GM12873 (cell line): Measurements from ENCODE around the gene JARID2.

ENCODE experiments used
- CTCF ChIP-seq: IDR thresholded peaks from 2 replicates; pipeline ENCODE4 v1.5.1; 2012; ENCODE audit warnings: low read depth, mild to moderate bottlenecking, moderate library complexity, low read length, control low read depth; ENCODE audit not compliant: insufficient read depth; ENCODE audit errors: missing control alignments

Gene JARID2

GRCh38 chr6:15499591-15499990 is 253.7 kb downstream of the JARID2 start:
- TF ChIP-seq CTCF, result no peak

- no peak for TF ChIP-seq CTCF
Measured at GRCh38 chr6:15500078-15500740, 254.3 kb downstream of the JARID2 start.

- TF ChIP-seq CTCF, result no peak
Measured at GRCh38 chr6:15500901-15501825, 255.3 kb downstream of the JARID2 start.

GRCh38 chr6:15501826-15502445 is 256.1 kb downstream of the JARID2 start:
- TF ChIP-seq CTCF, result no peak

GRCh38 chr6:15502446-15503345 is 256.8 kb downstream of the JARID2 start:
- TF ChIP-seq CTCF, result no peak

GRCh38 chr6:15503346-15503680 is 257.4 kb downstream of the JARID2 start:
- no peak for TF ChIP-seq CTCF
